ENCODE results near the gene CDCP2.

- TF ChIP-seq CTCF (IDR thresholded peaks at IDR 0.05 in 8 of 11, conservative IDR thresholded peaks at IDR 0.05 in 3 of 11) (no peak), POLR2A (IDR thresholded peaks at IDR 0.05) (no peak)
These were observed 3.1 kb downstream of the CDCP2 start for GRCh38 chr1:54149734-54150133.

Data from spleen (tissue), 7 donors.